ENCODE measurements around the gene IL4I1.
"Not testable (repeated sequence)": the region's sequence is repeated elsewhere in the genome, so short reads cannot be mapped to it uniquely, and the experiment has no call there.

IL4I1 gene

DNA sequence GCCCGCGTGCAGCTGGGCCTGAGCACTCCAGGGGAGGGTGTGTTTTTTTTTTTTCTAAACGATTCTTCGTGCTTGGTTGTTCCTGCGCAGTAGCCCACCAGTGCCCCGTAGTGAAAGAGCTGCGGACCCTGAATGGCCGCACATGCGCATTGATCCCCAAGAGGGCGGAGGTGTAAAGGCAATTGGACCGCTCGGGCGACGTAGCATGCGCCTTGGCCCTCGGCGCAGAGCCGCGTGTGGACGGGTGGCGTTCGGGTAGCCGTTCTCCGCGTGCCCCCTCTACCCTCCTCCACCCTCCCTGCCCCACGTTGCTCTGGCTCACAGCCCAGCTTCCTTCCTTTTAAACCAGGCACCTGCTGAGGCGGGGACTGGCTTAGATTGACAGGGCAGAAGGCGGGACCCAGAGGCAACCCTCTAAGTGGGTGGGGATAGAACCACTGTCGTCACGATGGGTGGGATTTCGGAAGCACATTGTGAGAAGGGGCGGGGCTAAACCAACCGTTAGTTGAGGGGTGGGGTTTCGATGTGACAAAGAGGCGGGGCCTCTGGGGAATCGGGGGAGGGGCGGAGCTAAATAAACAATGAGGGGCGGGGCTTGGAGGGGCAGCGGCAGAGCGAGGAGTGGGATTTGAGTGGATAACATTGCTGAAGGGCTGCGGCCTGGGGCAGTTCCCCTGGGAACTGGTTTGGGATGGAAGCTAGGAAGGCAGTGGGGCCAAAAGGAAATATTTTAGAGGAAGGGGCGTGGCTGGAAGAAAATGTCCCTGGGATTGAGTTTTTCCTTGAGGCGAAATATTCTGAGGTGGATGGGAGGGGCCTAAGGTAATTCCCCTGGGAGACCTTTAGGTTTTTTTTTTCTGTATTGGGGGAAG lies 33.2 kb upstream of the IL4I1 start:
- Mint-ChIP-seq H3K27ac (peak overlapping the region; percentile 92), H3K9me3 (no peaks in the 10 kb centered on the region), H3K36me3 (ENCODE audit: low read depth) (peaks cover 93% of the 10 kb centered on the region), H3K4me3 (peak overlapping the region; percentile 85), H3K27me3 (peaks cover 10% of the 10 kb centered on the region), H3K4me1 (ENCODE audit: low read depth) (peaks cover 72% of the 10 kb centered on the region)
- intact Hi-C loops (cut with micrococcal nuclease) = loop anchor here (5.0 kb wide), 1 partner anchor 38 kb away; no protein-coding TSS in a partner anchor

DNA sequence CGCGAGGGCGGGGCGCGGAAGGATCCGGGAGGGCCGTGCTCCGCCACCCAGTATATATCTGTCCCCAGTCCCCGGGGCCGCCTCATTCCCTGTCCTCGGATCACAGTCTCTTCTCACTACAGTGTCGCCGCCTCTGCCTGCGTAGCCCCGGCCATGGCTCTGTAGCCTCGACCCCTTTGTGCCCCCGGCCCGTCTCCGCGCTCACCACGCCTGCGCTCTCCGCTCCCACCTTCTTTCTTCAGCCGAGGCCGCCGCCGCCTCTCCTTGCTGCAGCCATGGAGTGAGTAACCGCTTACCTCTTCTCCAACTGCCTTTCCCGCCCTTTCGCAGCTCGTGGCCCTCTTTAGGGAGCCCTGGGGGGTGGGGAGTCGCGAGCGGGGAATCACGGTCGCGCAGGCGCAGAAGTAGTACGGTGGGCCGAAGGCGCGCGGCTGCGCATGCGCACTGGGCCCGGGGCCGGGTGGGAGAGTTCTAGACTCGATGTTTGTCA lies 32.5 kb upstream of the IL4I1 start, which contains the start of the genes ATF5 and NUP62:
ATF5 (plus strand) TSS at position 85 of the 490 bp plus-strand sequence. CDS start 1,646 bp downstream, outside the sequence.
NUP62 (minus strand) TSS at position 384 of the 490 bp plus-strand sequence. CDS start 19,697 bp downstream, outside the sequence.
- Mint-ChIP-seq H3K36me3 (ENCODE audit: low read depth) (peaks cover 99% of the 10 kb centered on the region), H3K27ac (peak within 1 kb of the TSS; percentile 92), H3K27me3 (peaks cover 10% of the 10 kb centered on the region), H3K9me3 (no peaks in the 10 kb centered on the region), H3K4me1 (ENCODE audit: low read depth) (peaks cover 79% of the 10 kb centered on the region), H3K4me3 (peak within 1 kb of the TSS; percentile 85)
- intact Hi-C loops (cut with micrococcal nuclease) = loop anchor here (5.0 kb wide), 1 partner anchor 37 kb away; no protein-coding TSS in a partner anchor

GRCh38 chr19:49927526-49928264 lies 31.0 kb upstream of the IL4I1 start:
- peaks cover 82% of the 10 kb centered on the region for H3K4me1 Mint-ChIP-seq (ENCODE audit: low read depth)

DNA sequence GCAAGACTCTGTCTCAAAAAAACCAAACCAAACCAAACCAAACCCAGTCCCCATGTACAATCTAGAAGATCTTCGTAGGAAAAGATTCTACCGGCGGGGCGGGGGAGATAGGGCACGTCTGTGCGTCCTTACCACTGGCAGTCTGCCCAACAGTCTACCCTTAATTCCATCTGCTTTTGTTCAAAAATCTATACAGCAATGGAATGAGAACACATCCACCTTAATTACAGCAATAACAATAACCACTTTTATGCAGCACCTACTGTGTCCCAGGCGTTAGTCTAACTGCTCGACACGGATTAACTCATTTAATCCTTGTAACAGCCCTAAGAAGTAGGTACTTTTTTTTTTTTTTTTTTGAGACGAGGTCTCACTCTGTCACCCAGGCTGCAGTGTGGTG lies 29.8 kb upstream of the IL4I1 start:
- Mint-ChIP-seq H3K4me1 (ENCODE audit: low read depth) (peaks cover 82% of the 10 kb centered on the region), H3K9me3 (no peaks in the 10 kb centered on the region), H3K27me3 (peaks cover 1% of the 10 kb centered on the region), H3K4me3 (peak overlapping the region; percentile 85), H3K36me3 (ENCODE audit: low read depth) (peaks cover 100% of the 10 kb centered on the region), H3K27ac (peak overlapping the region; percentile 72)
- intact Hi-C loops (cut with micrococcal nuclease) = loop anchor here (5.0 kb wide), 1 partner anchor 34 kb away; no protein-coding TSS in a partner anchor

More at GRCh38 chr19:49927526-49928264, 31.0 kb upstream of the IL4I1 start:
- Mint-ChIP-seq H3K9me3 (no peaks in the 10 kb centered on the region), H3K4me3 (peak overlapping the region; percentile 85), H3K27ac (peak overlapping the region; percentile 92), H3K36me3 (ENCODE audit: low read depth) (peaks cover 100% of the 10 kb centered on the region), H3K27me3 (peaks cover 5% of the 10 kb centered on the region)
- intact Hi-C loops (cut with micrococcal nuclease) = loop anchor here (5.0 kb wide), 1 partner anchor 35 kb away; no protein-coding TSS in a partner anchor

DNA sequence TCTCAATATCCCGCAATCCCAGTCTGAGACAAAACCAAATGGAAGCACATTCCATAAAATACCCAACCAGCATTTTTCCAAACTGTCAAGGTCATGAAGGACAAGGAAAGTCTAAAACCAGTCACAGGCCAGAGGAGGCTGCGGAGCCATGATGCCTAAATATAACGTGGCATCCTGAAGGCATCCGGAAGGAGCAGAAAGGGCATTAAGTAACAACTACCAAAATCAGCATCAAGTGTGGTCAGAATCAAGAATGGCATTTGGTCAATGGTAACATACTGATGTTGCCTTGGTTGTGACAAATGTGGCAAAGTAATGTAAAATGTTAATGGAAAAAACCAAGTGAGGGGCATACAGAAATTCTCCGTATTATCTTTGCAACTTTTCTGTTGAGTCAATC lies 28.8 kb upstream of the IL4I1 start:
- H3K4me3 Mint-ChIP-seq = peak overlapping the region; percentile 55
- peaks cover 82% of the 10 kb centered on the region for H3K4me1 Mint-ChIP-seq (ENCODE audit: low read depth)
- H3K27ac Mint-ChIP-seq = peak overlapping the region; percentile 86
- H3K36me3 Mint-ChIP-seq (ENCODE audit: low read depth) = peaks cover 100% of the 10 kb centered on the region
- H3K27me3 Mint-ChIP-seq = no peaks in the 10 kb centered on the region
- no peaks in the 10 kb centered on the region for H3K9me3 Mint-ChIP-seq
- intact Hi-C loops (cut with micrococcal nuclease) = loop anchor here (5.0 kb wide), 1 partner anchor 33 kb away; no protein-coding TSS in a partner anchor

DNA sequence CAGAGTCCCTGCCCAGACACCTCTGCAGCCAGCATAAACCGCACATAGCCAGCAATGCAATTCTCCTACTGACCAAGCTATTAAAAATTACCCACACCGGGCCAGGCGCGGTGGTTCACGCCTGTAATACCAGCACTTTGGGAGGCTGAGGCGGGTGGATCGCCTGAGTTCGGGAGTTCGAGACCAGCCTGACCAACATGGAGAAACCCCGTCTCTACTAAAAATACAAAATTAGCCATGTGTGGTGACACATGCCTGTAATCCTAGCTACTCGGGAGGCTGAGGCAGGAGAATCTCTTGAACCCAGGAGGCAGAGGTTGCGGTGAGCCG lies 28.2 kb upstream of the IL4I1 start:
- H3K27me3 Mint-ChIP-seq, H3K9me3 Mint-ChIP-seq: not testable (repeated sequence)
- H3K4me3 Mint-ChIP-seq = peak overlapping the region; percentile 55
- peaks cover 82% of the 10 kb centered on the region for H3K4me1 Mint-ChIP-seq (ENCODE audit: low read depth)
- H3K27ac Mint-ChIP-seq = peak overlapping the region; percentile 86
- intact Hi-C loops (cut with micrococcal nuclease) = loop anchor here (5.0 kb wide), 1 partner anchor 33 kb away; no protein-coding TSS in a partner anchor
- H3K36me3 Mint-ChIP-seq (ENCODE audit: low read depth) = peaks cover 100% of the 10 kb centered on the region

DNA sequence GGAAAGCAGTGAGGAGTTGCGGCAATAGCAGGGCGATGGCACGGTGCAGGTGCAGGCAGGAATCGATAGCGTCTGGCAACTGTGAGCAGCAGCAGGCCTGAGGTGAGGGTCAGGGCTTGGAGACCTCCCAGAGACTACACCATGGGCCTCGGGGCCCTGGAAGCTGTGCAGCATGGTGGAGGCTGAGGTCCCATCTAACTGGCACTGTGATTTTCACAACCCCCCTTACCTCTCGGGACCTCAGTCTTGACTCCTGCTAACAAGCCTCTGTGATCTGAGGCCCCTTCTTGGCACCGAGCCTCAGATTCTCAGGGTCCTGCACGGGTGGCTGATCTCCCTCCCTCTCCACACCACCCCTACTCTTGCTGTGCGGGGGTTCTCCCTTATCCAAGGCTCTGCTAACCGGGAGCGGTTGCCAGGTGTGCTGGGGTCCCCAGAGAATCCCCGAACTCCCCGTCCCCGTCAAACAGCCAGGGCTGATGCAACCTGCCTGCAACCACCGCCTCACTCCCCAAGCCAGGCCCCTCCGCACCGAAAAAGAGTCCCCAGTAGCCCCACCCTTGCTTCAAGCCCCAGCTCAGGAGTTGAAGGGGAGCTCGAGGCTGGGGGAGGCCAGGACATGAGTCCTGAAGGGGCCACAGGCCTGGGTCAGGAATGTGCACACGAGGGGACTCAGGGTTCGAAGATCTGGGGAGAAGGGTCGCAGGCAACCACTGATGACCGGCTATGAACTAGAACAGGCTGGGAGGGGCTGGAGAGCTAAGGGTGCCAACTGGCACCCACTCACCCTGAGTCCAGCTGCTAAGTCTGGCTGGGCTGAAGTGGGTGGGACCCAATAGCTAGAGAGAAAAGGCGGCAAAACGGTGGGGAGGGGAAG lies 27.6 kb upstream of the IL4I1 start:
- intact Hi-C loops (cut with micrococcal nuclease) = no loop called here
- H3K4me3 Mint-ChIP-seq = peak overlapping the region; percentile 58
- no peaks in the 10 kb centered on the region for H3K27me3 Mint-ChIP-seq
- peaks cover 100% of the 10 kb centered on the region for H3K36me3 Mint-ChIP-seq (ENCODE audit: low read depth)
- H3K27ac Mint-ChIP-seq = peak overlapping the region; percentile 86
- no peaks in the 10 kb centered on the region for H3K9me3 Mint-ChIP-seq
- peaks cover 84% of the 10 kb centered on the region for H3K4me1 Mint-ChIP-seq (ENCODE audit: low read depth)

GRCh38 chr19:49923055-49924003 lies 26.6 kb upstream of the IL4I1 start:
- intact Hi-C loops (cut with micrococcal nuclease) = no loop called here
- Mint-ChIP-seq H3K36me3 (ENCODE audit: low read depth) (peaks cover 100% of the 10 kb centered on the region), H3K4me3 (peak overlapping the region; percentile 58), H3K27ac (peak overlapping the region; percentile 86), H3K27me3 (no peaks in the 10 kb centered on the region), H3K4me1 (ENCODE audit: low read depth) (peaks cover 90% of the 10 kb centered on the region), H3K9me3 (no peaks in the 10 kb centered on the region)

DNA sequence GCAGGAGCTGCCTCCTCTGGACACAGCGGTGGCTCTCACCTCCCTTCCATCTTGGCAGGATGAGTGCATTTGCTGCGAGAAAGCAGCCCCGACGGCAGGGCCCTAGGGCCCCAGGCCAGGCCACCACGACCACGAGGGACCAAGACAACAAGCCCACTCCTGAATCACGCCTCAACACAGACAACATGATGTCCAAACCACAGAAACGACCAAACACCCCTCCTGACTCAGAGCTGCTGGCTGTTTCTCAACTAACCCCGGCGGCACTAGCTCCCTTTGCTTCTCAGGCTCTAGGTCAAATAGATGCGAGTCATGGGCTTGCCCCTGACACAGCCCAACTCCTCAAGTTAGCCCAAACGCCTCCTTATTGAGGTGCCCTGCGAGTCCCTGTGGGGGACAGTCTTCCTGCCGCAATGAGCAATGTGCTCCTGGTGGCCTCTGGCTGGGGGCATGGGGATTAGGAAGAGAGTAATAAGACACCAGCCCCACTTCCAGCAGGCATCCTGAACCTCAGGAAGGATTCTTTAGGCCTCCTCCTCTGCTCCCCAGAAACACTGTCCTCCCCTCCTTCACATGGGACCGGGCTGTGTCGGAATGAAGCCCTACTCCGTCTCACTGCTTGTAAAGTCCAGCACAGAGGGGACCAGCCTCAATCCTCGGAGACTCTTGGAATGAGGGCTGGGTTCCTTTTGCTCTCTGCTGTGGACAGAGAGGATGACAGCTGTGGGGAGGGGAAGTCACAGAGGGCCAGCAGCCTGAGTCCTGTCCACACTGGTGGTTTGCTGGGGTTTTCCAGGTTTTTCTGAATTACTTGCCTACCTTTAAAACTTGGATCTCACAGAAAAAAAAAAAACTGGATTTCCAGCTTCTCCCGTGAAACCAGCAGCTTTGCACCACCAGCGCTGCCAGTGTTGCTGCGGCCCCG lies 25.4 kb upstream of the IL4I1 start:
- Mint-ChIP-seq H3K4me1 (ENCODE audit: low read depth) (peaks cover 92% of the 10 kb centered on the region), H3K27ac (peak overlapping the region; percentile 86), H3K36me3 (ENCODE audit: low read depth) (peaks cover 100% of the 10 kb centered on the region), H3K4me3 (peak overlapping the region; percentile 58), H3K27me3 (no peaks in the 10 kb centered on the region), H3K9me3 (no peaks in the 10 kb centered on the region)
- intact Hi-C loops (cut with micrococcal nuclease) = no loop called here

GRCh38 chr19:49920624-49921363 lies 24.1 kb upstream of the IL4I1 start:
- Mint-ChIP-seq H3K4me3 (no peak overlapping the region), H3K27ac (peak overlapping the region; percentile 86), H3K36me3 (ENCODE audit: low read depth) (peaks cover 97% of the 10 kb centered on the region), H3K9me3 (no peaks in the 10 kb centered on the region), H3K4me1 (ENCODE audit: low read depth) (peaks cover 92% of the 10 kb centered on the region), H3K27me3 (no peaks in the 10 kb centered on the region)
- intact Hi-C loops (cut with micrococcal nuclease) = no loop called here

GRCh38 chr19:49918089-49918488 lies 21.4 kb upstream of the IL4I1 start:
- no peaks in the 10 kb centered on the region for H3K9me3 Mint-ChIP-seq
- H3K4me1 Mint-ChIP-seq (ENCODE audit: low read depth) = peaks cover 95% of the 10 kb centered on the region
- peak overlapping the region; percentile 82 for H3K27ac Mint-ChIP-seq
- H3K36me3 Mint-ChIP-seq (ENCODE audit: low read depth) = peaks cover 97% of the 10 kb centered on the region
- peak overlapping the region; percentile 57 for H3K4me3 Mint-ChIP-seq
- intact Hi-C loops (cut with micrococcal nuclease) = no loop called here
- no peaks in the 10 kb centered on the region for H3K27me3 Mint-ChIP-seq

All from dendritic cell treated with granulocyte-macrophage colony-stimulating factor and Interleukin-4, amounts not matched to agents 40 ng/mL and 50 ng/mL, for 4 days (primary cell).